B cell (primary cell): ENCODE results near the gene KNSTRN. TPM values are rescaled to one million over a fixed set of nuclear protein-coding genes. Genes with fewer than 3 reads are reported as not detected.

Experiments used
- ATAC-seq: fragments of 200-7000 bp; cut with Tn5 transposase; one replicate; pipeline ENCODE4 v1.10.0; 2021; ENCODE audit warnings: low read depth, mild to moderate bottlenecking, moderate number of reproducible peaks, moderate library complexity
- CTCF ChIA-PET: fragments of 350-600 bp; sonication (Branson Sonifier 250); formaldehyde crosslinking; loops from one replicate; lab custom pipeline; 2021; ENCODE audit warnings: antibody characterized with exemption, inconsistent platforms; lab: Charles Lee
- POLR2A ChIA-PET: fragments of 350-600 bp; sonication (Branson Sonifier 250); formaldehyde crosslinking; loops from one replicate; lab custom pipeline; 2021; ENCODE audit warnings: antibody characterized with exemption; lab: Charles Lee
- DNase-seq: peaks from one replicate; pipeline ENCODE4 v3.0.0; 2013
- H2AFZ ChIP-seq: 2 replicates; pipeline ENCODE4 v1.6.1; 2012; ENCODE audit warnings: mild to moderate bottlenecking, low read depth, low read length; ENCODE audit not compliant: insufficient read depth, poor library complexity, severe bottlenecking
- H3K27ac ChIP-seq, 2 donors: 1 replicate in 1 of 2; 2 replicates in 1 of 2; pipeline ENCODE4 v1.5.1; 2012 to 2013; ENCODE audit warnings: low read length in 2 of 2, mild to moderate bottlenecking in 2 of 2, moderate library complexity in 1 of 2
- H3K27me3 ChIP-seq, 4 experiments: fragments of 200-600 bp in 1 of 4; sonication (generic) in 1 of 4; replicated peaks in 1 of 4; 1 replicate in 2 of 4; 2 replicates in 2 of 4; pipeline versions ENCODE4 v1.6.1 to v1.7.0; 2013 to 2016; ENCODE audit warnings: low read length in 3 of 4, mild to moderate bottlenecking in 2 of 4, mixed read lengths in 1 of 4, moderate library complexity in 1 of 4; ENCODE audit not compliant: insufficient read depth in 4 of 4, control insufficient read depth in 3 of 4; ENCODE audit errors: control extremely low read depth in 1 of 4
- H3K36me3 ChIP-seq, 2 experiments: replicated peaks in 1 of 2; 1 replicate in 1 of 2; 2 replicates in 1 of 2; pipeline versions ENCODE4 v1.6.1 to v1.7.1; 2013; ENCODE audit warnings: low read length in 1 of 2; ENCODE audit not compliant: insufficient read depth in 2 of 2, control insufficient read depth in 1 of 2; ENCODE audit errors: control extremely low read depth in 1 of 2, extremely low read depth in 1 of 2
- H3K4me1 ChIP-seq, 2 donors: fragments of 200-600 bp in 1 of 2; sonication (generic) in 1 of 2; 1 replicate in 1 of 2; 2 replicates in 1 of 2; pipeline versions ENCODE4 v1.5.1 to v1.6.1; 2013 to 2017; ENCODE audit warnings: low read length in 2 of 2; ENCODE audit not compliant: control insufficient read depth in 2 of 2, insufficient read depth in 2 of 2
- H3K4me2 ChIP-seq: replicated peaks from 2 replicates; pipeline ENCODE3; 2012; ENCODE audit warnings: mild to moderate bottlenecking, low read depth, low read length; ENCODE audit not compliant: poor library complexity, severe bottlenecking
- H3K4me3 ChIP-seq, 5 experiments: fragments of 200-600 bp in 1 of 5; sonication (generic) in 1 of 5; 1 replicate in 3 of 5; 2 replicates in 2 of 5; pipeline versions ENCODE4 v1.5.1 to v1.7.0; 2011 to 2016; ENCODE audit warnings: low read length in 4 of 5, mild to moderate bottlenecking in 4 of 5, low read depth in 2 of 5, control low read depth in 1 of 5, moderate library complexity in 1 of 5; ENCODE audit not compliant: insufficient read depth in 1 of 5; ENCODE audit errors: control extremely low read depth in 1 of 5, extremely low read depth in 1 of 5
- H3K79me2 ChIP-seq: fragments of 200-600 bp; sonication (generic); one replicate; pipeline ENCODE4 v1.6.0; 2016; ENCODE audit warnings: low read length; ENCODE audit not compliant: control insufficient read depth, insufficient read depth
- H3K9ac ChIP-seq: fragments of 200-600 bp; sonication (generic); 2 replicates; pipeline ENCODE4 v1.6.1; 2017; ENCODE audit warnings: mild to moderate bottlenecking, low read length, moderate library complexity
- H3K9me3 ChIP-seq, 3 donors: one replicate each; pipeline versions ENCODE4 v1.6.1 to v1.7.1; 2013; ENCODE audit warnings: low read length in 2 of 3; ENCODE audit not compliant: control insufficient read depth in 2 of 3, insufficient read depth in 1 of 3; ENCODE audit errors: control extremely low read depth in 1 of 3
- H4K20me1 ChIP-seq: 2 replicates; pipeline ENCODE4 v1.6.0; 2012; ENCODE audit warnings: mild to moderate bottlenecking, low read length; ENCODE audit not compliant: insufficient read depth, control insufficient read depth, poor library complexity, severe bottlenecking
- H3K27ac Mint-ChIP-seq: one replicate; pipeline ENCODE4 v1.8.0; 2021; ENCODE audit warnings: mixed read lengths
- H3K27me3 Mint-ChIP-seq: one replicate; pipeline ENCODE4 v1.8.0; 2021; ENCODE audit warnings: mixed read lengths
- H3K4me1 Mint-ChIP-seq: one replicate; pipeline ENCODE4 v1.8.0; 2021; ENCODE audit warnings: mixed read lengths
- H3K4me3 Mint-ChIP-seq: one replicate; pipeline ENCODE4 v1.8.0; 2021; ENCODE audit warnings: mixed read lengths
- H3K9me3 Mint-ChIP-seq: one replicate; pipeline ENCODE4 v1.8.0; 2022; ENCODE audit warnings: mixed read lengths; ENCODE audit not compliant: insufficient read depth
- EZH2 ChIP-seq: IDR thresholded peaks from 2 replicates; pipeline ENCODE4 v1.6.1; 2012; ENCODE audit warnings: borderline replicate concordance, low read depth, mild to moderate bottlenecking, moderate library complexity, low read length; ENCODE audit not compliant: insufficient read depth, poor library complexity, severe bottlenecking
- WGBS: methylation state at CpG from one replicate; pipeline ENCODE4 v1.1.5; 2013; ENCODE audit warnings: missing lambda C conversion rate; ENCODE audit not compliant: insufficient coverage; 5-methylcytosine and 5-hydroxymethylcytosine counted together
- intact Hi-C: fragments of 100-400 bp; cut with micrococcal nuclease; formaldehyde crosslinking; loops from one replicate; pipeline ENCODE4 v1.10.0; 2022
- polyA plus RNA-seq: library from polyadenylated mRNA; depleted of rRNA; stranded (reverse); fragments of >200 nt; gene quantifications from 2 replicates; pipeline ENCODE4 v1.2.3, GENCODE V29; 2012
- total RNA-seq, 2 donors: library from RNA; stranded (reverse); fragments of 120-200 nt in 1 of 2; gene quantifications; 1 replicate in 1 of 2; 2 replicates in 1 of 2; pipeline versions ENCODE4 v1.2.3 to v1.2.4, GENCODE V29; 2013 to 2022
- TF ChIP-seq, protein P1 (sequence below): fragments of 200-600 bp; IDR thresholded peaks from one replicate; pipeline ENCODE4 v1.8.0; 2022; ENCODE audit warnings: antibody characterized with exemption, mild to moderate bottlenecking

Gene KNSTRN
- total and polyA plus RNA-seq, 2 donors (not counting 1 experiment from before 2014, with no cell fraction given), result 4.0 to 14.0 TPM

DNA sequence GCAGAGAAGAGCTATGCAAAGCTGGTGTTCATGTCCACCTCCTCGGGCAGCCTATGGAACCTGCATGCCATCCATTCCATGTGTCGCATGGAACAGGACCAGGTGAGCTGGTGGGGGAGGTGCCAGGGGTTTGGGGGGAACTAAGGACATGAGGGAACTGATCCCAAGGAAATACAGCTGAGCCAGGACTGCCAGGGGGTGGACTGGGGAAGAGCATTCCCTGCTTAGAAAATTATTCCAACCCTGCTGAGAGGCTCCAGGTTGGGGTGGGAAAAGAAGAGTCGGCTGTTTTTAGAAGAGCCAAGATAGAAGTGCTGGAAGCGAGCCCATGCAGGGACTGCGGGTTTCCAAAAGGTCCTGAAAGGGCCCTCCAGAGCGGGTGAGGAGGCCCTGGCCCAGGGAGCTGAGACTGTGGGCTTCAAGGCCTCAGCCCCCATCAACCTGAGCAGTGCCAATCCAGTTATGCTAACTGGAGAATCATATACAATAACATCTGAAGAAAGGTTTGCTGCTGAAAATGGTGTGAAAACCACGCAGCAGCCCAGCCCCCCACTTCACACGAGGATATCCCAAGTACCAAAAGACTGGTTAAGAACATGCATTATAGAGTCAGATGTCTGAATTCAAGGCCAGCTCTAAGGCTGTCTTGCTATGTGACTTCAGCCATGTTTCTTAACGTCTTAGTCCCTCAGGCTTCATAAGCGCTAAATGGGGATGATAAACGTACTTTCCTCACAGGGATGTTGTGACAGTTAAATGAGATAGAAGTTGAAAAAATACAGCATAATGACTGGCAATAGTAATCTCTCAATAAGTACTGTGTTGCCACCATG lies 16.7 kb upstream of the KNSTRN start:
- Mint-ChIP-seq H3K27me3 (no peaks in the 10 kb centered on the region), H3K4me3 (peak overlapping the region; percentile 29), H3K4me1 (peaks cover 22% of the 10 kb centered on the region), H3K27ac (no peak overlapping the region), H3K9me3 (no peaks in the 10 kb centered on the region)
- ATAC-seq (no peak), DNase-seq (no peak)
- ChIA-PET POLR2A (interaction anchor here (0.9 kb wide), 1 partner anchor 10 kb away, joined by 3 read pairs; no protein-coding TSS in a partner anchor), CTCF (interaction anchor here (0.8 to 6.4 kb wide), 8 partner anchors 18 to 147 kb away, joined by 3 to 56 read pairs (median 10); partner anchors contain the start of genes CCDC9B, INAFM2 and IVD)
- H3K36me3 ChIP-seq, result peaks cover 0 to 7% of the 10 kb centered on the region in 2 experiments
- no peak overlapping the region for H3K4me2 ChIP-seq
- no peak overlapping the region for H2AFZ ChIP-seq
- no peak overlapping the region for H3K9ac ChIP-seq
- H3K4me1 ChIP-seq, result peaks cover 14 to 26% of the 10 kb centered on the region in 2 donors
- no peaks in the 10 kb centered on the region for H3K27me3 ChIP-seq
- intact Hi-C loops, result no loop called here
- no peak overlapping the region for H3K4me3 ChIP-seq
- H3K27ac ChIP-seq, result no peak overlapping the region
- 91% methylated on average over 7 of the region's 11 CpGs for WGBS
- H3K79me2 ChIP-seq, result peaks cover 35% of the 10 kb centered on the region
- TF ChIP-seq EZH2, result no peak
- TF ChIP-seq, protein P1, sequence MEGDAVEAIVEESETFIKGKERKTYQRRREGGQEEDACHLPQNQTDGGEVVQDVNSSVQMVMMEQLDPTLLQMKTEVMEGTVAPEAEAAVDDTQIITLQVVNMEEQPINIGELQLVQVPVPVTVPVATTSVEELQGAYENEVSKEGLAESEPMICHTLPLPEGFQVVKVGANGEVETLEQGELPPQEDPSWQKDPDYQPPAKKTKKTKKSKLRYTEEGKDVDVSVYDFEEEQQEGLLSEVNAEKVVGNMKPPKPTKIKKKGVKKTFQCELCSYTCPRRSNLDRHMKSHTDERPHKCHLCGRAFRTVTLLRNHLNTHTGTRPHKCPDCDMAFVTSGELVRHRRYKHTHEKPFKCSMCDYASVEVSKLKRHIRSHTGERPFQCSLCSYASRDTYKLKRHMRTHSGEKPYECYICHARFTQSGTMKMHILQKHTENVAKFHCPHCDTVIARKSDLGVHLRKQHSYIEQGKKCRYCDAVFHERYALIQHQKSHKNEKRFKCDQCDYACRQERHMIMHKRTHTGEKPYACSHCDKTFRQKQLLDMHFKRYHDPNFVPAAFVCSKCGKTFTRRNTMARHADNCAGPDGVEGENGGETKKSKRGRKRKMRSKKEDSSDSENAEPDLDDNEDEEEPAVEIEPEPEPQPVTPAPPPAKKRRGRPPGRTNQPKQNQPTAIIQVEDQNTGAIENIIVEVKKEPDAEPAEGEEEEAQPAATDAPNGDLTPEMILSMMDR, result no peak
- peaks cover 25% of the 10 kb centered on the region for H4K20me1 ChIP-seq
- no peaks in the 10 kb centered on the region for H3K9me3 ChIP-seq
